ENCODE results near the gene KMT2C. TPM values are rescaled to one million over a fixed set of nuclear protein-coding genes. Genes with fewer than 3 reads are reported as not detected.
A peak's percentile ranks its signal among the peaks of the same experiment; 100 is the strongest.
"Not testable (repeated sequence)": the region's sequence is repeated elsewhere in the genome, so short reads cannot be mapped to it uniquely, and the experiment has no call there.

KMT2C gene
- total and polyA plus RNA-seq, 4 donors = 6.3 to 35.3 (median 19.3) TPM

DNA sequence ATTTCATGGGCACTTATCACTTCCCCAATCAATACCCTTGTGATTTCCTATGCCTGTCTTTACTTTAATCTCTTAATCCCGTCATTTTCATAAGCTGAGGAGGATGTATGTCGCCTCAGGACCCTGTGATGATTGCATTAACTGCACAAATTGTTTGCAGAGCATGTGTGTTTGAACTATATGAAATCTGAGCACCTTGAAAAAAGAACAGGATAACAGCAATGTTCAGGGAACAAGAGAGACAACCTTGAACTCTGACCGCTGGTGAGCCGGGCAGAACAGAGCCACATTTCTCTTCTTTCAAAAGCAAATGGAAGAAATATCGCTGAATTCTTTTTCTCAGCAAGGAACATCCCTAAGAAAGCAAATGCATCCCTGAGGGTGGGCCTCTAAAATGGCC, 84.1 kb downstream of the KMT2C start:
- TF ChIP-seq HNF4A (conservative IDR thresholded peaks at IDR 0.05) = peak in 1 of 2 donors; percentile 19
- DNase-seq (ENCODE audit: low spot score); H3K27ac ChIP-seq (ENCODE audit: low read depth in 1 of 2, low read length in 2 of 2); H3K4me1 ChIP-seq (ENCODE audit: control insufficient read depth in 4 of 4, insufficient read depth in 4 of 4, low read length in 3 of 4); H3K4me3 ChIP-seq (ENCODE audit: low read depth in 1 of 3, low read length in 3 of 3); H3K9me3 ChIP-seq (ENCODE audit: control insufficient read depth in 4 of 4, low read length in 3 of 4); H3K9ac ChIP-seq (ENCODE audit: low read depth in 1 of 2, low read length in 2 of 2); H3K27me3 ChIP-seq (ENCODE audit: control insufficient read depth in 4 of 4, insufficient read depth in 4 of 4, low read length in 3 of 4); H3K36me3 ChIP-seq (ENCODE audit: control insufficient read depth in 4 of 4, insufficient read depth in 3 of 4, low read depth in 1 of 4, low read length in 3 of 4): not testable (repeated sequence)
- 86% methylated on average over 5 of the region's 5 CpGs for WGBS

DNA sequence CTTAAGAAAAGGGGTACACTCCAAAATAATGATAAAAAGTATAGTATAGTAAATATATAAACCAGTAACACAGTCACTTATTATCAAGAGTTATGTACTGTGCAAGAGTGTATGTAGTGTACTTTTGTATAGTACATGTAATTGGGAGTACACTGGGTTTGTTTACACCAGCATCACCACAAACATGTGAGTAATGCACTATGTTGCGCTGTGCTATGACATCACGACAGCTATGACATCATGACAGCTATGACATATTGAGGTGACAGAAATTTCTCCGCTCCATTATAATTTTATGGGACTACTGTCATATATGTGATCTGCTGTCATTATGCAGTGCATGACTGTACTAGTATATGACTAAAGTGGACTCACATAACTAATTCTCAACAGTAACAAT, 84.6 kb downstream of the KMT2C start:
- no peak overlapping the region for H3K27ac ChIP-seq (ENCODE audit: low read depth in 1 of 2, low read length in 2 of 2)
- no peak overlapping the region for H3K4me3 ChIP-seq (ENCODE audit: low read depth in 1 of 3, low read length in 3 of 3)
- no peaks in the 10 kb centered on the region for H3K27me3 ChIP-seq (ENCODE audit: control insufficient read depth in 4 of 4, insufficient read depth in 4 of 4, low read length in 3 of 4)
- TF ChIP-seq EGR1 (IDR thresholded peaks at IDR 0.05; ENCODE audit: low read depth in 2 of 2) (no peak), JUND (IDR thresholded peaks at IDR 0.05) (no peak), SP1 (IDR thresholded peaks at IDR 0.05) (no peak), NR2F2 (IDR thresholded peaks at IDR 0.05) (no peak), TAF1 (conservative IDR thresholded peaks at IDR 0.05) (no peak), HNF4G (IDR thresholded peaks at IDR 0.05) (no peak), FOXA1 (IDR thresholded peaks at IDR 0.05) (no peak)
- TF ChIP-seq, protein P1, sequence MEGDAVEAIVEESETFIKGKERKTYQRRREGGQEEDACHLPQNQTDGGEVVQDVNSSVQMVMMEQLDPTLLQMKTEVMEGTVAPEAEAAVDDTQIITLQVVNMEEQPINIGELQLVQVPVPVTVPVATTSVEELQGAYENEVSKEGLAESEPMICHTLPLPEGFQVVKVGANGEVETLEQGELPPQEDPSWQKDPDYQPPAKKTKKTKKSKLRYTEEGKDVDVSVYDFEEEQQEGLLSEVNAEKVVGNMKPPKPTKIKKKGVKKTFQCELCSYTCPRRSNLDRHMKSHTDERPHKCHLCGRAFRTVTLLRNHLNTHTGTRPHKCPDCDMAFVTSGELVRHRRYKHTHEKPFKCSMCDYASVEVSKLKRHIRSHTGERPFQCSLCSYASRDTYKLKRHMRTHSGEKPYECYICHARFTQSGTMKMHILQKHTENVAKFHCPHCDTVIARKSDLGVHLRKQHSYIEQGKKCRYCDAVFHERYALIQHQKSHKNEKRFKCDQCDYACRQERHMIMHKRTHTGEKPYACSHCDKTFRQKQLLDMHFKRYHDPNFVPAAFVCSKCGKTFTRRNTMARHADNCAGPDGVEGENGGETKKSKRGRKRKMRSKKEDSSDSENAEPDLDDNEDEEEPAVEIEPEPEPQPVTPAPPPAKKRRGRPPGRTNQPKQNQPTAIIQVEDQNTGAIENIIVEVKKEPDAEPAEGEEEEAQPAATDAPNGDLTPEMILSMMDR (IDR thresholded peaks at IDR 0.05; ENCODE audit: low read depth, low read length, missing input control) = no peak
- TF ChIP-seq, protein P2, sequence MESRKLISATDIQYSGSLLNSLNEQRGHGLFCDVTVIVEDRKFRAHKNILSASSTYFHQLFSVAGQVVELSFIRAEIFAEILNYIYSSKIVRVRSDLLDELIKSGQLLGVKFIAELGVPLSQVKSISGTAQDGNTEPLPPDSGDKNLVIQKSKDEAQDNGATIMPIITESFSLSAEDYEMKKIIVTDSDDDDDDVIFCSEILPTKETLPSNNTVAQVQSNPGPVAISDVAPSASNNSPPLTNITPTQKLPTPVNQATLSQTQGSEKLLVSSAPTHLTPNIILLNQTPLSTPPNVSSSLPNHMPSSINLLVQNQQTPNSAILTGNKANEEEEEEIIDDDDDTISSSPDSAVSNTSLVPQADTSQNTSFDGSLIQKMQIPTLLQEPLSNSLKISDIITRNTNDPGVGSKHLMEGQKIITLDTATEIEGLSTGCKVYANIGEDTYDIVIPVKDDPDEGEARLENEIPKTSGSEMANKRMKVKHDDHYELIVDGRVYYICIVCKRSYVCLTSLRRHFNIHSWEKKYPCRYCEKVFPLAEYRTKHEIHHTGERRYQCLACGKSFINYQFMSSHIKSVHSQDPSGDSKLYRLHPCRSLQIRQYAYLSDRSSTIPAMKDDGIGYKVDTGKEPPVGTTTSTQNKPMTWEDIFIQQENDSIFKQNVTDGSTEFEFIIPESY (IDR thresholded peaks at IDR 0.05) = no peak
- no peak overlapping the region for H3K9ac ChIP-seq (ENCODE audit: low read depth in 1 of 2, low read length in 2 of 2)
- peaks cover 0 to 2% (median 0%) of the 10 kb centered on the region in 4 donors for H3K36me3 ChIP-seq (ENCODE audit: control insufficient read depth in 4 of 4, insufficient read depth in 3 of 4, low read depth in 1 of 4, low read length in 3 of 4)
- WGBS = over 99% methylated on average over 3 of the region's 3 CpGs
- DNase-seq (ENCODE audit: low spot score) = no peak
- H3K9me3 ChIP-seq (ENCODE audit: control insufficient read depth in 4 of 4, low read length in 3 of 4) = no peaks in the 10 kb centered on the region
- peaks cover 0 to 3% (median 0%) of the 10 kb centered on the region in 4 donors for H3K4me1 ChIP-seq (ENCODE audit: control insufficient read depth in 4 of 4, insufficient read depth in 4 of 4, low read length in 3 of 4)

DNA sequence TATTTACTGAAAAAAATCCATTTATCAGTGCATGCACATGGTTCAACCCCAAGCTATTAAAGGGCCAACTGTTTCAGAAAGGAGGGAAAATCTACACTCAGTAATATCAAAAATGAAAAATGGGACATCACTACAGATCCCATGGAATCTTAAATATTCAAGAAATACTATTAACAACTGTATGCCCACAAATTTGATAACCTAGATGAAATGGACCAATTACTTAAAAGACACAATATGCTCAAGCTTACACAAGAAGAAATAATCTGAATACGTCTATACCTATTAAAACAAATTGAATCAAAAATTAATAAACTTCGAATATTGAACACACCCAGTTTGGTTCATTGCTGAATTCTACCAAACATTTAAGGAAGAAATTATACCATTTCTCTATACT, 87.9 kb downstream of the KMT2C start:
- peaks cover 0 to 2% (median under 1%) of the 10 kb centered on the region in 4 donors for H3K4me1 ChIP-seq (ENCODE audit: control insufficient read depth in 4 of 4, insufficient read depth in 4 of 4, low read length in 3 of 4)
- no peak for DNase-seq (ENCODE audit: low spot score)
- 97% methylated on average over 2 of the region's 2 CpGs for WGBS
- H3K9me3 ChIP-seq (ENCODE audit: control insufficient read depth in 4 of 4, low read length in 3 of 4) = no peaks in the 10 kb centered on the region
- H3K27me3 ChIP-seq (ENCODE audit: control insufficient read depth in 4 of 4, insufficient read depth in 4 of 4, low read length in 3 of 4) = no peaks in the 10 kb centered on the region
- H3K9ac ChIP-seq (ENCODE audit: low read depth in 1 of 2, low read length in 2 of 2) = no peak overlapping the region
- no peak overlapping the region for H3K4me3 ChIP-seq (ENCODE audit: low read depth in 1 of 3, low read length in 3 of 3)
- H3K36me3 ChIP-seq (ENCODE audit: control insufficient read depth in 4 of 4, insufficient read depth in 3 of 4, low read depth in 1 of 4, low read length in 3 of 4) = peaks cover 0 to 2% (median 0%) of the 10 kb centered on the region in 4 donors
- no peak overlapping the region for H3K27ac ChIP-seq (ENCODE audit: low read depth in 1 of 2, low read length in 2 of 2)
- no peak for TF ChIP-seq FOXA1 (IDR thresholded peaks at IDR 0.05)
- TF ChIP-seq GABPA (IDR thresholded peaks at IDR 0.05 in 1 of 2, conservative IDR thresholded peaks at IDR 0.05 in 1 of 2) = no peak
- TF ChIP-seq, protein P3, sequence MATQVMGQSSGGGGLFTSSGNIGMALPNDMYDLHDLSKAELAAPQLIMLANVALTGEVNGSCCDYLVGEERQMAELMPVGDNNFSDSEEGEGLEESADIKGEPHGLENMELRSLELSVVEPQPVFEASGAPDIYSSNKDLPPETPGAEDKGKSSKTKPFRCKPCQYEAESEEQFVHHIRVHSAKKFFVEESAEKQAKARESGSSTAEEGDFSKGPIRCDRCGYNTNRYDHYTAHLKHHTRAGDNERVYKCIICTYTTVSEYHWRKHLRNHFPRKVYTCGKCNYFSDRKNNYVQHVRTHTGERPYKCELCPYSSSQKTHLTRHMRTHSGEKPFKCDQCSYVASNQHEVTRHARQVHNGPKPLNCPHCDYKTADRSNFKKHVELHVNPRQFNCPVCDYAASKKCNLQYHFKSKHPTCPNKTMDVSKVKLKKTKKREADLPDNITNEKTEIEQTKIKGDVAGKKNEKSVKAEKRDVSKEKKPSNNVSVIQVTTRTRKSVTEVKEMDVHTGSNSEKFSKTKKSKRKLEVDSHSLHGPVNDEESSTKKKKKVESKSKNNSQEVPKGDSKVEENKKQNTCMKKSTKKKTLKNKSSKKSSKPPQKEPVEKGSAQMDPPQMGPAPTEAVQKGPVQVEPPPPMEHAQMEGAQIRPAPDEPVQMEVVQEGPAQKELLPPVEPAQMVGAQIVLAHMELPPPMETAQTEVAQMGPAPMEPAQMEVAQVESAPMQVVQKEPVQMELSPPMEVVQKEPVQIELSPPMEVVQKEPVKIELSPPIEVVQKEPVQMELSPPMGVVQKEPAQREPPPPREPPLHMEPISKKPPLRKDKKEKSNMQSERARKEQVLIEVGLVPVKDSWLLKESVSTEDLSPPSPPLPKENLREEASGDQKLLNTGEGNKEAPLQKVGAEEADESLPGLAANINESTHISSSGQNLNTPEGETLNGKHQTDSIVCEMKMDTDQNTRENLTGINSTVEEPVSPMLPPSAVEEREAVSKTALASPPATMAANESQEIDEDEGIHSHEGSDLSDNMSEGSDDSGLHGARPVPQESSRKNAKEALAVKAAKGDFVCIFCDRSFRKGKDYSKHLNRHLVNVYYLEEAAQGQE (IDR thresholded peaks at IDR 0.05) = no peak
- no peak for TF ChIP-seq YY1 (IDR thresholded peaks at IDR 0.05)
- TF ChIP-seq, protein P4, sequence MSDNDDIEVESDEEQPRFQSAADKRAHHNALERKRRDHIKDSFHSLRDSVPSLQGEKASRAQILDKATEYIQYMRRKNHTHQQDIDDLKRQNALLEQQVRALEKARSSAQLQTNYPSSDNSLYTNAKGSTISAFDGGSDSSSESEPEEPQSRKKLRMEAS (IDR thresholded peaks at IDR 0.05) = no peak
- no peak for TF ChIP-seq SP1 (IDR thresholded peaks at IDR 0.05)
- no peak for TF ChIP-seq FOXA2 (IDR thresholded peaks at IDR 0.05)
- TF ChIP-seq HNF4G (IDR thresholded peaks at IDR 0.05) = no peak
- TF ChIP-seq, protein P1 (IDR thresholded peaks at IDR 0.05; ENCODE audit: low read depth, low read length, missing input control) = no peak
- TF ChIP-seq, protein P2 (IDR thresholded peaks at IDR 0.05) = no peak
- no peak for TF ChIP-seq RAD21 (IDR thresholded peaks at IDR 0.05)
- no peak for TF ChIP-seq JUND (IDR thresholded peaks at IDR 0.05)

Measured in liver (tissue), 9 donors.